NAMALWA (cell line): Measurements from ENCODE around the gene SMAD1.

Experiments used
- DNase-seq: peaks from one replicate; pipeline ENCODE4 v3.0.0-alpha.2; 2015; ENCODE audit warnings: low spot score

The SMAD1 gene

DNA sequence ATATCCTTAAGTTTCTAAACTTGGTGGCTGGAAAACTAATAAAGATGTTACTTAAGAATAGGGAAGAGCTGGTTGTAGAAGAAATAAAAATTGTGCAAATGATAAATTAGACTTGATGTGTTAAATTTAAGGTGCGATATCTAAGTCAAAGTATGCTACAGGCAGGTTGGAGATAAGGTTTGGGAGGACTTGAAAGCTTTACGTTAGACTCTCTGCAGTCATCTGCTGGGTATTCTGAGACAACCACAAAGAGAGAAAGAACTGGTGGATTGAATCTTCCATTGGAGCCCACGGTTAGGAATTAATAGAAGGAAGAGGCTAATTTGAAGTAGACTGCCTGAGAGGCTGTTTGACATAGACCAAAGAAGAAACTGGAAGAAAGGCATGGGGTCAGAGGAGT, 7.9 kb downstream of the SMAD1 start:
- DNase-seq, result no peak

DNA sequence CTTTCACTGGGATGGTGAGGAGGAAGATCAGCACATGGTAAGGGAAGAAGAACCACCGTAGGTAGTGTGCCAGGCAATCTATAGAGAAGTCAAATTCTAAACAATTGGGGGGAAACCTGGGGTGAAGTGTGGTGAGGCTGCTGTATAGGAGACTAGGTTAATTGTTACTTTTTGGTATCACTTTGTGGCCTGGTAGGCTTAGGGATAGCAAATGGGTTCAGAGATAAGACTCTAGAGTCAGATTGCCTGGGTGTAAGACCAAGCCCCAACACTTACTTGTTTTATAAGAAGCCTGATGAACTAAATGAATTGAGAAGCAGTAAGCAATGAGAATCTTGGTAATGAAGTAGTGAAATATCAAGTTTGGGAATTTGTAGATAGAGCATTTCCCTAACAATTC, 8.7 kb downstream of the SMAD1 start:
- no peak for DNase-seq

DNA sequence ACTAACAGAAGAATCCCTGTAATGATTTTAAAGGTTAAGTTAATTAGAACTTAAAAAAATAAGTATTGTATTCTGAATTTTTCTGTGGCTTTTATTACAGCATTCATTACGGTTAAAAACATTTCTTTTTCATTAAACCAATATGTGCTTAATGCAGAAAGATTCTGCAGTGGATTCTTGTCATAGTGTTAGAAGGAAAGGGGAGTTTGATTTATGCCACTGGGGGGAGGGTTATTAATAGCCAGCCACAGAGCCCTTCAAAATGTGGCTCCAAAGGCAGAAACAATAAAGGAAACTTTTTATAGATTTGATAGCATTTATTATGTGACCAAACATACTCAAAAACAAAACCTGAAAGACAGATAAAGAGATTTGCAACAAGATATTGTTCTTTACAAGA, 9.1 kb downstream of the SMAD1 start:
- DNase-seq, result no peak

DNA sequence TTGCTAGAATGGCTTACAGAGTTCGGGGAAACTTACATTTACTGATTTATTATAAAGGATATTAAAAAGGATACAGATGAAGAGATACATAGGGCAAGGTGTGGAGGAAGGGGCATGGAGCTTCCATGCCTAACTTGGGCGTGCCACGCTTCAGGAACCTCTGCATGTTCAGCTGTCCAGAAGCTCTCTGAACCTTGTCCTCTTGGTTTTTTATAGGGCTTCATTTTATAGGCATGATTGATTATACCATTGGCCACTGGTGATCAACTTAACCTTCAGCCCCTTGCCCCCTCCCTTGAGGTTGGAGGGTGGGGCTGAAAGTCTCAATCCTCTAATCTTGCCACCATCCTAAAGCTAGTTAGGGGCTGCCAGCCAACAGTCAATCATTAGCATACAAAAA, 10.7 kb downstream of the SMAD1 start:
- no peak for DNase-seq

DNA sequence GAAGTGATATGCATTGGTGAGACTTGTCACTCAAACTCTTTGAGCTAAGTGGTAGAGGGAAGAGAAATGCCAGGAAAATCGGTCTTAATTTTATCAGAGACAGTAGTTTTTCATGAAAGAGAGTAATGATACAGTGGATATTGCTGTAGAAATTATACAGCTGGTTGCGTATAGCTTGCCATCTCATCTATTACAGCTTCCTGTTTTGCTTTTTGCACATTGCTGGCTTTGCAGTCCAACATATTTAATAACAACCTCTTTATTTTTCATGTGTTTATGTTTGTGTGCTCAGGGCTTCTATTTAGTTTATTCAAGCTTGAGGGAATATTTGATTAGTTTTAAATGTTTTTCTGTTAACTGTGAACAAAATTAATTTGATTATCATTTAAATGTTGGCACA, 11.5 kb downstream of the SMAD1 start:
- DNase-seq, result peak; percentile 55

DNA sequence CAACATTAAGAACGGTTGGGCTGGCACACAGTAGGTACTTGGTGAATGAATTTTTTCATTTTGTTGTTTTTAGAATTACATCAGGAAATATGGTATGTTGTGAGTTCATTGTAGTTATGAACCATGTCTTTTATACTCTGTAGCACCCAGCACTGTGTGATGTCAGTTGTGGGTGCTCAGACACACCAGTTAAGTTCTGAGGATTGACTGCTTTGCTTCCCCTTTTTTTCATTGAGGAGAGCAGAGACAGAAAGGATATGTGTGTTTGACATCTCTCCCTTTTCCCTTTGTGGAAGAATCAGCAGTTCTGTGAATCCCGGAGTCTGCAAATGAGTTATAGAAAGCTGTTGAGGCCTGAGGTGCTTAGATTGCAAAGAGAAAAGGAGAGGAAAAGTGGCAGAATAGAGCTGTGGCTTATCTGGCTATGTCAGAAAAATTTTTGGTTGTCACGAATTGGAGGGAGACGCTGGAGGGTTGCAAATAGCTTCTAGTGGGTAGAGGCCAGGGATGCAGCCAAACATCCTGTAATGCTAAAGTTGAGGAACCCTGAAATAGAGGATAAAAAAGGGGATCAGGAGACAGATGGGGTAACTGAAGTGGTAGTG, 13.1 kb downstream of the SMAD1 start:
- peak; percentile 64 for DNase-seq

DNA sequence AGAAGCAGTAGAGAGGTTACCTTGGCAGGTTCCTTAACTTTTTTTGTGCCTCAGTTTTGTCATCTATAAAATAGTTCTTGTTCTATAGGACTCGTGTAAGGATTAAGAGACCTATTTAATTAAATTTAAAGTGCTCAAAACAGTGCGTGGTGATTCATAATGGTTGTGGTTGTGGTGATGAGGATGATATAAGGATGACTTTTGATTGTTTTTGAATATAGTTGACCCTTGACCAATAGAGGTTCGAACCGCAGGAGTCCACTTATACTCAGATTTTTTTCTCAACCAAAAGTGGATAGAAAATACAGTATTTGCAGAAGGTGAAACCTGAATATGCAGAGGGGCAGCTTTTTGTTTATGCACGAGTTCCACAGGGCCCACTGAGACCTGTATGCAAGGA, 14.6 kb downstream of the SMAD1 start:
- no peak for DNase-seq

DNA sequence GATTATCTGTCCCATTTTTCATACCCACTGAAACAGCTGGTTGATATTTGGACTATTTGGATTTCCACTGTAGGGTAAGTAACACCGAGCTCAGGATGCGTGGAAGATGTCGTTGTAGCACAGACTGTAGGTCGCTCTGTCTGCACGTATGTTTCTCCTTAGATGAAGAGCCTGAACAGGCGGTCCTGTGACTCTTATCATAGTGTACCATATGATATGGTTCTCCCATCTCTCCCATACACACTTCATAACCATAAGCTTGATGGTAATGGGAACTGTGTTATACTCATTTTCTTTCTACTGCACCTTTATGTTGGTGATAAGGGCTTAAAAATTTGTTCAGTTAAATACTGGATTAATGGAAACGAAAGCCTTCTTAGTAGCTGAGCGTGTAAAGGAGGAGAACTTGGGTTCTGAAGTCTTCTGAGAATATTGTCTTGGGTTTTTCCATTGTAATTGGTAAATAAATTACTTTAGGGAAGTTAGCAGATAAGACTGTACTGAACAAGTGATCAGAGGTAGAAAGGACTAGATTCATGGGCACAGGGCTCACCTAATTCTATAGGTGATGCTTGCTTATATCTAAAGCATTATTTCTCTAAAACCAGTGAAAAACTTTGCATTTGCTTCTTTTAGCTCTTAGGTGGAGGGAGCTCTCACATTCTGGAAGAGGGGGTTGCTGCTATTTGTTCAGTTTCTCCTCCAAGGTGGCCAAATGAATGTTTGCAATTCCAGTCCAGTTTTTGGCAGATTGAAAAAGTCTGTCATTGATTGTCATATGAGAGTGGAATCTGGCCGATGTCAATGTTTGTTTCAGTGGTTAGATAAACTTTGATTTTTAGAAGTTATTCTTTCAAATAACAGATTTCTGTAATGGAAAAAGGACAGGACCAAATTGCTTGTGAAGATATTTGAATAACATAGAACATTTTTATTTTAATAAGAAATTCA, 15.8 kb downstream of the SMAD1 start:
- DNase-seq, result no peak

DNA sequence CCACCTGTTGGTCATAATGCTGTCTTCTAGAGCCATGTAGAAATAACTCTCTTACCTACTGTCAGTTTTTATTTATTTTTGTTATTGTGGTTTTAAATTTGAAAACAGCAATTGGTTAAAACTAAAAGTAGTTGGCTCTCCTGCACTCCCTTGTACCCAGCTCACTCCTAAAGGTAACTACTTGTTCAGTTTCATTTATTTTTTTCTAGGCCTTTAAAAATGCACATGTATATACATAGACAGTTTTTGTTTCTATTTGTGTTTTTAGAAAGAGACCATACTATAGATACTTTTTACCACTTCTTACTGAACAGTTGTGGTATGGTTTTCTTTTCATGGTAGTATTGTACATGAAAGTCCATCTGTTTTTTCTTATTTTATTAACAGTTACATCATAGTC, 16.8 kb downstream of the SMAD1 start:
- DNase-seq, result no peak

DNA sequence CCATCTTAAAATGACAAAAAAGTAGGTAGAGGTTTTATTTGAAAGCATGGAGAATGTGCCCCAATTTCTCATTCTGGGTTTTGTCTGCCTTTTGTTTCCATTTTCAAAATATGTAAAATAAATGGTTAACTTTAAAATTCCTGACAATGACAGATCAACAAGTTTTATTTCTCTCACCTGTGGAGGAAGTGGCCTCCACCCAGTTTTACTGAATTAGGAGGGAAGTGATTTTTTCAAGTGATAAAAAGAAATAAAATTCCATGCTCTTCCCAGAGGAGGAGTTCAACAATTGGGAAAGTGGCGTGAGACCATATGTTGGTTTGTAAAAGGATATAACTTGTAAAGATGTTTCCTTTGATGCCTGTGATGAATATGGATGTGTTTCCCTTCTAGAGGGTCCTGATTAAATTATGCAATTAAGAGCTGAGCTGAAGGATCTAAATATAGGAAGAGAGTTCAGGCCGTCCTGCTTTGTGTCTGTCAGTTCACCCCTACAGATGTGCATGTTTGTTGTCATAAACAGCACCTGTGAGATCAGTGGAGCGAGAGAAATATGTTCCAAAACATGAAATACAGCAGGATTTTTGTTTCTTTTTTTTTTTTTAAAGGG, 19.5 kb downstream of the SMAD1 start:
- DNase-seq, result peak; percentile 96

DNA sequence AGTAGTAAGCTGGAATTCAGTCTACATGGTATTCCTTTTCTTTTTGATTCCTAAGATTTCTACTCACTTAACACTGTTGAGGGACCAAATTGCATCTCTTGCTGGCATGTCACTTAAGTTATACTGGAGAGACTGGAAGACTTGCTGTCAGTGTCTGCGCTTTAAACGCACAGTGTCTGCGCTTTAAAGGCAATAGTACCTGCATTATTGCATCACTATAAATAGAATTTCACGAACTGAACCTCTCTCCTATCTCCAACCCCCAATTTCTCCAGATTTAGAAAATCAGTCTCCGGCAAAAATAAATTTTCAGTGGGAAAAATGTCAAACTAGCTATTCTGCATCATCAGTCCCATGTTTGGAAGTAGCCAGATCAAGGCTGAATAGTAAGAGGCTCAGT, 21.2 kb downstream of the SMAD1 start:
- DNase-seq, result no peak

DNA sequence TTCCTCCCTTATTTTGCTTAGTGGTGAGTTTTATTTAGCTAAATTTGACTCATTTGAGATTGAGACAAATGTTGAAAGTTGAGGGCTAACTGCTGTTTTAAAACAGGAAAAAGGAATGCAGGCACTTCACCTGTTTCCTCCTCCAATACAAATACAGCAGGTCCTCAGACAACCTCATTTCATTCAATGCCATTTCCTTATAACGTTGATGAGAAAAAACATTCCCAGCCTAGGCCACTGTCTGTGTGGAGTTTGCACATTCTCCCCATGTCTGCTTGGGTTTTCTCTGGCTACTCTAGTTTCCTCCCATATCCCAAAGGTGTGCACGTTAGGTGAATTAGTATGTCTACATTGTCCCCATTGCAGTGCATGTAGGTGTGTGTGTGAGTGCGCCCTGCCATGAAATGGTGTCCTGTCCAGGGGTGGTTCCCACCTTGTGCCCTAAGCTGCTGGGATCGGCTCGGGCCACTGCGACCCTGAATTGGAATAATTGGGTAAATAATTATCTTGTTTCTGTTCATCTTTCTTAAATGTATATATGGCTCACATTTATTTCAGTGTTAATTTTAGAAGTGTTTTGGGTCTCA, 21.9 kb downstream of the SMAD1 start:
- DNase-seq, result peak; percentile 51

DNA sequence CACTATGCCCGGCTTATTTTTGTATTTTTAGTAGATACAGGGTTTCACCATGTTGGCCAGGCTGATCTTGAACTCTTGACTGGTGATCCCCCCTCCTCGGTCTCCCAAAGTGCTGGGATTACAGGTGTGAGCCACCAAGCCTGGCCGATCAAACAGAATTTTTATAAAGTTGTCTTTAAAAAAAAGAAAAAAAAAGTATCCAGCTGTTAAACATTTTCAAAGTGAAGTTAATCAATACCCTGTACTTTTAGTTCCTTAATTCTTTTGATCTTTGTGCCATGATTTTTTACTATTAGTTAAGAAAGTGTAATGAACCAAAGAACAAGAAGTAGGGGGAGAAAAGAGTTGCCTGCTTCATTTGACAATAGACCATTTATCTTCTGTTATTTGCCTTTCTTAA, 24.3 kb downstream of the SMAD1 start:
- DNase-seq, result no peak

DNA sequence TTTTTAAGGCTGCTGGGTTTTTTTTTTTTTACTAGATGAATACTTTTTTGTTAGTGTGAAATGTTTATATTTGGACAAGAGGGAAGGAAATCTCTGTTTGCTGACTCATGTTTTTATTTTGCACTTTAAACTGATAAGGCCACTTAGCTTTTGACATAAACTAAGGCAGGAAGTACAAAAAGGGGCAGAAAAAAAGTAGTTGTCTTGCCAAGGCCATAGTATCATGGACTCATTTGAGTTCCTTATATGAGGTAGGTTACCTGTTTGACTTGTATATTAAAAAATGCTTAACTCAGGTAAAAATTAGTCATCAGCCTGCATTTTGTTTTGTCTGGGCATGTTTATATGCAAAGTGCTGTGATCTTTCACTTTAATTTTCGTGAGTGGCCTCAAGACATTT, 26.0 kb downstream of the SMAD1 start:
- no peak for DNase-seq

DNA sequence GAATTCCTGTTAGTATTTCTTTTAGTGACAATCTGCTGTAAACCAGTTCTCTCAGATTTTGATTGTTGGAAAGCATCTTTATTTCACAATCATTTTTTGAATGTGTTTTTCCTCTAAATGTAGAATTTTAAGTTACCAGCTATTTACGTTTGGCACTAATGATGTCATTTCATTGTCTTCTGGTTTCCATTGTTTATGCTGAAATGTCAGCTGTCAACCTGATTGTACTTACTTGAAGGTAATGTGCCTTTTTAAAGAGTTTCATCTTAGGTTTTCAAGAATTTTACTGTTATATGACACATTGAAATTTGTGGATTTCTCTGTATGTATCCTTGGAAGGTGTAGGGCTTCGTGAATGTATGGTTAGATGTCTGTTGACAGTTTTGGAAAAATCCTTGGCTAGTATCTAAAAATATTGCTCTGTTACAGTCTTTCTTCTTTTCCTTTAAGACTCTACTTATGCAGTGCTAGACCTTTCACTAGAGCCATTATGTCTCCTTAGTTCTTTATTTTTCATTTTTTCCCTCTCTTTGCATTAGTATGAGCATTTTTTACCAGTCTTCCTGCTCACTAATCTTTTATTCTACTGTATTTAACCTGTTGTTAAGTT, 30.4 kb downstream of the SMAD1 start:
- DNase-seq, result peak; percentile 60

DNA sequence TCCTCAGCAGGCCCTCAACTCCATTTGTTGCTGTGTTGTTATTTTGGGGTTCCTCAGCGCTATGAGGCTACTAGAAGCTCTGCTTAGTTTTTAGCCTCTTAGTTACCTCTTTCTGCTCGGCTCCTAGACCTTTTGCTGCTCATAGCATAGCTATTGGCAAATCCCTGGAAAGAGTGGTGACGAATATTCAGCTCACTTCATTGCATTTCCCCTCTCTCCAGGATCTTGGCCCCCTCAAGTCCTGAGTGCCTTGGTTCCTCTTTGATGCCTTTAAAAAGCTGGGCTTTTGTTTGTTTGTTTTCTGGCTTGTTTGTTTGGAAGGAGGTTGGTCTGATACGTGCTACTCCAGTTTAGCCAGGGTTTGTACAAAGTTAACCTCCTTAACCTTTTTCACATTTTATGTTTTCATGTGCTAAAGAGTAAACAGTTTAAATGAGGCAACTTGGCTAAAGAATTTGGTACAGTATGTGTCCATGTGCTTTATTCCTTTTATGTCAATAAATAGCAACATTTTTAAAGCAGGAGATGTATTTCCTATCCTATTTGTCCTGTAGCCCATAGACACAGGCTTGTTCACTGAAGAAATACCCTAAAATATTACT, 31.5 kb downstream of the SMAD1 start:
- no peak for DNase-seq

DNA sequence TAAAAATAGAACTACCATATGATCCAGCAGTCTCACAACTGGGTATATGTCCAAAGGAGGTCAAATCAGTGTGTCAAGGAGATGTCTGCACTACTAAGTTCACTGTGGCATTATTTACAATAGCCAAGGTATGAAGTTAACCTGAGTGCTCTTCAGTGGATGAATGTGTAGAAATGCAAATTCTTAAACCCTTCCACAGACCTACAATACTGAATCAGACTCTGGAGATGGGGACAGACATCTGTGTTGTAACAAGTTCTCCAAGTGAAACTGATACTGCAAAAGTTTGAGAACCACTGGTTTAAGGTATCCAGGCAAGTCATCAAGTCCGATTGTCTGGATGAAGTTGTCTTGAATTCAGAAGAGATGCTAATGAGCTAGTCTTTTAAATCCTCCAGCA, 38.5 kb downstream of the SMAD1 start:
- no peak for DNase-seq

DNA sequence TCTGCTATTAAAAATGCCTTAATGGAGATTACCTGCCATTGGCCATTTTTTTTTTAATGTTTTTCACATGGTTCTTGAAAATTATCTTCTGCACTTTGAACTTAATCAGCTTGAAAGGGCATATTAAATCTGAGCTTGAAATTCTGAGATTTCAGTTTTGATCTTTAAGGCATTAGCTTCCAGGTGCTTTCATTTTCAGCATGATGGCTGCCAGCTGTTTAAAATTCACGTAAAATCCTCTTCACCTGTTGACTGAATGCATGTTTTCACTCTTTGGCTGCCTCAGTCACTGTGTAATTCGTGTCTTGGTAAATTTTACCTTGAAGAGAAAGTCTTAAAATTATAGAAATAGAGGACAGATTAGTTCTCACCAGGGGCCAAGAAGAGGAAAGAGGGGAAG, 39.6 kb downstream of the SMAD1 start:
- peak; percentile 59 for DNase-seq

DNA sequence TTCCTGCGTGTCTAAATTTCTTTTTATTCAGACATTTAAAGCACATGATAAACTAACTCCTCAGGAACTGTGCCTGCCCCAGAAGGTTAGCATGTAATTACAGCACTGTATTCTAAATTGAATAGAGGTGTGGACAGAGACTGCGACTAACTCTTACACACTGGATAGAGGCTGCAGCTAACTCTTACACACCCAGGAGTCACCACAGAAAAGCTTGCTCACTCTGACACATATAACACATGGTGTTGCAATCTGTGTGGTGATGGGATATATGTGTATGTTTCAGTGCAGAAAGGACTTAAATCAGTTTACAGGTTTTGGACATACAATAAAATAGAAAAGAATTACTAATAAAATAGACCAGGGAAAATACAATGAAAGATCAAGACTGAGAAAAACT, 41.5 kb downstream of the SMAD1 start:
- DNase-seq, result peak; percentile 62

DNA sequence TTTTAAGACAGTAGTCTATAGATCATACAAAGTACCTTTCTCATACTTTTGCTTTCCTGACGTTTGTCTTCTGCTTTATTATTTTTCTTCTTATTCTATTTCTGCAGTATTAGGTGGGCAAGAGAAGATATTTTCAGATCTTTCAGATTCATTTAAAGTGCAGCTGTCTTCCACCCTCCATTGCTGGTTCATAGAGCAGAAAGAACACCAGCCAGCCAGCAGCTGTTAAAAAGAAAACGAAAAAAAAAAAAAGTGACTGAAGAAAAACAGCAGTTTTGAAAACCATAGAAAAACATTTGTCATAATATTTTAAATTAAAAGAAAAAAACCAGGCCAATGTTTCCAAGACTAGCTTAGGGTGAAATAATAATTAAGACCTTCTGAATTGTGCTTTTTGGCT, 42.9 kb downstream of the SMAD1 start:
- DNase-seq, result peak; percentile 82

DNA sequence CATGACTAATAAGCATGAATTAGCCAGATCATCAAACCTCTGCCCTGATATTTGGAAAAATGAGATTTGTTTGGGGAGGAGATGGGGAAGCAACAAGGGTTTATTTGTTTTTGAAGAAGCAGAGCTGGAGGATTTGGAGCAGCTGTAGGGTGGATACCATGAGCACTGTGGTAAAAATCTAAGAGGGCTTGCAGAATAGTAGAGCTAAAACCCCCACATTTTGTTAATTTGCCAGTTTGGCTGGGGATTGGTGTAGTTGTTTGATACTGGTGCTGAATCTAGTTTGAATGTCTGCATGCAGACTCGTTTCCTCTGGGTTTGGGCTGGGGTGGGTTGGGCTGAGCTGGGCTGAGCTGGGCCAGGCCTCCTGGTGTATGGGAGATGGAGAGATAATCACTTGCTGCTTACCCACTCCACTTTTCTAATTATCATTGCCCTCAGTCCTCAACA, 43.7 kb downstream of the SMAD1 start:
- peak; percentile 59 for DNase-seq

DNA sequence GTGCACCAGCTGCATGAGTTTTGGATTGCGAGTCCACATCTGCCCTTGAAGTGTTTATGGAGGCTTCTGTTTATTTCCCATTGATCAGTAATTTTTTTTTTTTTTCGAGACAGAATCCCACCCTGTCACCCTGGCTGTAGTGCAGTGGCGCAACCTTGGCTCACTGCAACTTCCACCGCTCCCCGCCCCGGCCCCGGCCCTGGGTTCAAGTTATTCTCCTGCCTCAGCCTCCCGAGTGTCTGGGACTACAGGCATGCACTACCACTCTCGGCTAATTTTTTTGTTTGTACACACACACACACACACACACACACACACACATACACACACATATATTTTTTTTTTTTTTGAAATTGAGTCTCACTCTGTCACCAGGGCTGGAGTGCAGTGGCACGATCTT, 46.1 kb downstream of the SMAD1 start:
- DNase-seq, result no peak
